WERI-Rb-1 (cell line): ENCODE results near the gene IPO9.
A peak's percentile ranks its signal among the peaks of the same experiment; 100 is the strongest.

Experiments used
- DNase-seq: peaks from one replicate; pipeline ENCODE4 v3.0.0-alpha.2; 2020
- H3K27ac ChIP-seq: fragments of 250-450 bp; sonication (Bioruptor Pico); 2 replicates; pipeline ENCODE4 v1.5.1; 2020; ENCODE audit warnings: mild to moderate bottlenecking, moderate library complexity
- H3K27me3 ChIP-seq: fragments of 250-450 bp; sonication (Bioruptor Pico); 2 replicates; pipeline ENCODE4 v1.5.1; 2021; ENCODE audit warnings: mild to moderate bottlenecking, low read depth, moderate library complexity; ENCODE audit not compliant: insufficient read depth, severe bottlenecking
- H3K36me3 ChIP-seq: fragments of 250-450 bp; sonication (Bioruptor Pico); 2 replicates; pipeline ENCODE4 v1.5.1; 2020; ENCODE audit warnings: mild to moderate bottlenecking, moderate library complexity
- H3K4me3 ChIP-seq: 2 replicates; pipeline ENCODE4 v1.5.1; 2011; ENCODE audit warnings: low read depth, mild to moderate bottlenecking, control low read depth, low read length
- H3K9me3 ChIP-seq: fragments of 250-450 bp; sonication (Bioruptor Pico); 2 replicates; pipeline ENCODE4 v1.5.1; 2021; ENCODE audit warnings: mild to moderate bottlenecking, moderate library complexity; ENCODE audit not compliant: severe bottlenecking
- TF ChIP-seq, protein P1 (sequence below): IDR thresholded peaks from 2 replicates; pipeline ENCODE4 v1.5.1; 2011; ENCODE audit warnings: low read depth, mild to moderate bottlenecking, control low read depth, inconsistent platforms, low read length

The IPO9 gene

GRCh38 chr1:201810466-201811216, 18.3 kb upstream of the IPO9 start:
- H3K36me3 ChIP-seq, result peaks cover 97% of the 10 kb centered on the region
- H3K9me3 ChIP-seq, result no peaks in the 10 kb centered on the region
- H3K27me3 ChIP-seq, result no peaks in the 10 kb centered on the region
- TF ChIP-seq, protein P1, sequence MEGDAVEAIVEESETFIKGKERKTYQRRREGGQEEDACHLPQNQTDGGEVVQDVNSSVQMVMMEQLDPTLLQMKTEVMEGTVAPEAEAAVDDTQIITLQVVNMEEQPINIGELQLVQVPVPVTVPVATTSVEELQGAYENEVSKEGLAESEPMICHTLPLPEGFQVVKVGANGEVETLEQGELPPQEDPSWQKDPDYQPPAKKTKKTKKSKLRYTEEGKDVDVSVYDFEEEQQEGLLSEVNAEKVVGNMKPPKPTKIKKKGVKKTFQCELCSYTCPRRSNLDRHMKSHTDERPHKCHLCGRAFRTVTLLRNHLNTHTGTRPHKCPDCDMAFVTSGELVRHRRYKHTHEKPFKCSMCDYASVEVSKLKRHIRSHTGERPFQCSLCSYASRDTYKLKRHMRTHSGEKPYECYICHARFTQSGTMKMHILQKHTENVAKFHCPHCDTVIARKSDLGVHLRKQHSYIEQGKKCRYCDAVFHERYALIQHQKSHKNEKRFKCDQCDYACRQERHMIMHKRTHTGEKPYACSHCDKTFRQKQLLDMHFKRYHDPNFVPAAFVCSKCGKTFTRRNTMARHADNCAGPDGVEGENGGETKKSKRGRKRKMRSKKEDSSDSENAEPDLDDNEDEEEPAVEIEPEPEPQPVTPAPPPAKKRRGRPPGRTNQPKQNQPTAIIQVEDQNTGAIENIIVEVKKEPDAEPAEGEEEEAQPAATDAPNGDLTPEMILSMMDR, result no peak
- no peak overlapping the region for H3K27ac ChIP-seq
- H3K4me3 ChIP-seq, result no peak overlapping the region
- no peak for DNase-seq

DNA sequence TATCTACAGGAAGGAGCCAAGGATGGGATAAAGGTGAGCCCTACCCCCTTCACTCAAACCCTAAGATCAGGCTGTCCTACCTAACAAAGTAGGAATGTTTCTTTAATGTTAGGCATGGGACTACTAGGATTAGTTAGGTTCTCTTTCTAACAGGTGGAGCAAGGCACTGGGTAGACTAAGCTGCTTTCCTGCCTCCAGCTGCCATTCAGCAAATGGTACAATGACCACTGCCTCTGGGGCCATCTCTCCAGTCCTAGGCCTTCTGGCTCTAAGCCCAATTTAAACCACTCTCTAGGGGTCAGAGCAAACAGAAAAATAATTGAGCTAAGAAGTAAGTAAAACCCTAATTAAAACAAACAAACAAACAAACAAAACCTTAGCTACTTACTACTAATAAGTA, 15.7 kb upstream of the IPO9 start:
- Histone ChIP-seq H3K27me3 (no peaks in the 10 kb centered on the region), H3K4me3 (no peak overlapping the region), H3K9me3 (no peaks in the 10 kb centered on the region), H3K27ac (peak overlapping the region; percentile 35), H3K36me3 (peaks cover 96% of the 10 kb centered on the region)
- TF ChIP-seq, protein P1, result no peak
- peak; percentile 79 for DNase-seq

DNA sequence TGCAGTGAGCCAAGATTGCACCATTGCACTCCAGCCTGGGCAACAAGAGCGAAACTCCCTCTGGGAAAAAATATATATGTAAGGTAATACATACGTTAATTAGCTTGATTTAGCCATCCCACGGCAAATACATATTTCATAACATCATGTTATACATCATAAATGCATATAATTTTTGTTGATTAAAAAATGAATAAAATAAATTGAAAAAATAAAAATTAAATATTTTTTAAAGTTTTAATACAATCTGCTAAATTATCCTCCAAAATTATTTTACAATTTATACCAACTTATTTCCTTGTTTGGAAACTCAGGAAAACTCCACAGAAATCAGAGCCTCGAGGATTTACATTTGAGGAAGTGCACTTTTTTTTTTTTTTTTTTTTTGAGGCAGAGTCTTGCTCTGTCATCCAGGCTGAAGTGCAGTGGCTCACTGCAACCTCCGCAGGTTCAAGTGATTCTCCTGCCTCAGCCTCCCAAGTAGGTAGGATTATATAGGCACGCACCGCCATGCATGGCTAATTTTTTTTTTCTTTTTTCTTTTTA, 12.6 kb upstream of the IPO9 start:
- DNase-seq, result no peak
- no peaks in the 10 kb centered on the region for H3K9me3 ChIP-seq
- H3K4me3 ChIP-seq, result no peak overlapping the region
- H3K27ac ChIP-seq, result no peak overlapping the region
- TF ChIP-seq, protein P1, result no peak
- peaks cover 96% of the 10 kb centered on the region for H3K36me3 ChIP-seq
- H3K27me3 ChIP-seq, result no peaks in the 10 kb centered on the region

- H3K36me3 ChIP-seq, result peaks cover 88% of the 10 kb centered on the region
- DNase-seq, result no peak
Observed at GRCh38 chr1:201818971-201819750, 9.8 kb upstream of the IPO9 start.

GRCh38 chr1:201820413-201820812, 8.5 kb upstream of the IPO9 start:
- peaks cover 78% of the 10 kb centered on the region for H3K36me3 ChIP-seq

More at GRCh38 chr1:201818971-201819750, 9.8 kb upstream of the IPO9 start:
- H3K4me3 ChIP-seq, result no peak overlapping the region
- no peak overlapping the region for H3K27ac ChIP-seq
- no peaks in the 10 kb centered on the region for H3K9me3 ChIP-seq
- TF ChIP-seq, protein P1, result no peak
- no peaks in the 10 kb centered on the region for H3K27me3 ChIP-seq

More at GRCh38 chr1:201820413-201820812, 8.5 kb upstream of the IPO9 start:
- Histone ChIP-seq H3K27ac (no peak overlapping the region), H3K4me3 (no peak overlapping the region), H3K9me3 (no peaks in the 10 kb centered on the region), H3K27me3 (no peaks in the 10 kb centered on the region)
- TF ChIP-seq, protein P1, result no peak
- no peak for DNase-seq
